NCI-H524 (cell line): ENCODE results near the gene COL4A3.
A peak's percentile ranks its signal among the peaks of the same experiment; 100 is the strongest.
"Not testable (repeated sequence)": the region's sequence is repeated elsewhere in the genome, so short reads cannot be mapped to it uniquely, and the experiment has no call there.

Experiments used
- DNase-seq, 2 experiments: peaks; one replicate each; lab custom pipeline; 2025; lab: John Stamatoyannopoulos, UW

COL4A3 gene

GRCh38 chr2:227206406-227206805 is 42.0 kb downstream of the COL4A3 start:
- DNase-seq = no peak

GRCh38 chr2:227207573-227207972 is 43.1 kb downstream of the COL4A3 start:
- DNase-seq = no peak

GRCh38 chr2:227214622-227215041 is 50.2 kb downstream of the COL4A3 start:
- no peak for DNase-seq

- DNase-seq = no peak
Observed at GRCh38 chr2:227219312-227220105, 55.1 kb downstream of the COL4A3 start.

- no peak for DNase-seq
Observed at GRCh38 chr2:227221120-227221519, 56.7 kb downstream of the COL4A3 start.

- DNase-seq = no peak
Observed at GRCh38 chr2:227222292-227222691, 57.9 kb downstream of the COL4A3 start.

GRCh38 chr2:227225641-227226040 is 61.2 kb downstream of the COL4A3 start:
- DNase-seq = not testable (repeated sequence)

GRCh38 chr2:227228061-227228667 is 63.7 kb downstream of the COL4A3 start:
- no peak for DNase-seq

- no peak for DNase-seq
Observed at GRCh38 chr2:227230151-227230550, 65.7 kb downstream of the COL4A3 start.

- DNase-seq = no peak
Observed at GRCh38 chr2:227234429-227234828, 70.0 kb downstream of the COL4A3 start.

GRCh38 chr2:227237786-227238185 is 73.4 kb downstream of the COL4A3 start:
- no peak for DNase-seq

- peak in 1 of 2 experiments; percentile 40 for DNase-seq
Observed at GRCh38 chr2:227238238-227239237, 74.1 kb downstream of the COL4A3 start.

GRCh38 chr2:227241005-227241404 is 76.6 kb downstream of the COL4A3 start:
- no peak for DNase-seq

GRCh38 chr2:227248876-227249275 is 84.5 kb downstream of the COL4A3 start:
- DNase-seq = no peak

- DNase-seq = peak in 1 of 2 experiments; percentile 14
Observed at GRCh38 chr2:227252831-227253230, 88.4 kb downstream of the COL4A3 start.

- no peak for DNase-seq
Observed at GRCh38 chr2:227256605-227257004, 92.2 kb downstream of the COL4A3 start.

GRCh38 chr2:227257820-227258219 is 93.4 kb downstream of the COL4A3 start:
- DNase-seq = no peak

GRCh38 chr2:227260041-227260440 is 95.6 kb downstream of the COL4A3 start:
- no peak for DNase-seq

GRCh38 chr2:227267410-227268115 is 103.1 kb downstream of the COL4A3 start:
- DNase-seq = no peak

- DNase-seq = no peak
Observed at GRCh38 chr2:227280895-227281294, 116.5 kb downstream of the COL4A3 start.

- no peak for DNase-seq
Observed at GRCh38 chr2:227285741-227286236, 121.4 kb downstream of the COL4A3 start.
